HepG2 (cell line): ENCODE measurements around the gene EMILIN1. TPM values are rescaled to one million over a fixed set of nuclear protein-coding genes. Genes with fewer than 3 reads are reported as not detected.

Experiments used
- HOXA7 ChIP-seq: sonication (generic); formaldehyde crosslinking; IDR thresholded peaks from 2 replicates; pipeline ENCODE4 v1.8.1; 2022; ENCODE audit warnings: mild to moderate bottlenecking, missing genetic modification reagents, moderate library complexity
- IKZF1 ChIP-seq: fragments of 450-650 bp; IDR thresholded peaks from 2 replicates; pipeline ENCODE4 v1.7.1; 2016
- KLF9 ChIP-seq: IDR thresholded peaks from 2 replicates; pipeline ENCODE4 v1.6.1; 2016; ENCODE audit warnings: low read depth
- SMARCE1 ChIP-seq: fragments of 450-650 bp; IDR thresholded peaks from 2 replicates; pipeline ENCODE4 v1.6.1; 2017; ENCODE audit warnings: borderline replicate concordance
- SOX6 ChIP-seq, 2 experiments: fragments of 450-650 bp in 1 of 2; sonication (generic) in 1 of 2; formaldehyde crosslinking in 1 of 2; IDR thresholded peaks; 2 replicates each; pipeline versions ENCODE4 v1.4.0 to v1.6.1; 2017 to 2020; ENCODE audit warnings: antibody characterized with exemption in 1 of 2, mild to moderate bottlenecking in 1 of 2, missing genetic modification reagents in 1 of 2
- ZBTB38 ChIP-seq: sonication (generic); formaldehyde crosslinking; IDR thresholded peaks from 2 replicates; pipeline ENCODE4 v1.5.1; 2020; ENCODE audit warnings: mild to moderate bottlenecking, missing genetic modification reagents
- ZFP82 ChIP-seq: sonication (generic); formaldehyde crosslinking; IDR thresholded peaks from 2 replicates; pipeline ENCODE4 v1.5.1; 2020; ENCODE audit warnings: mild to moderate bottlenecking, missing genetic modification reagents, borderline replicate concordance
- ZNF225 ChIP-seq: sonication (generic); formaldehyde crosslinking; IDR thresholded peaks from 2 replicates; pipeline ENCODE4 v1.4.0; 2020; ENCODE audit warnings: mild to moderate bottlenecking, missing genetic modification reagents
- ZNF382 ChIP-seq: sonication (generic); formaldehyde crosslinking; IDR thresholded peaks from 2 replicates; pipeline ENCODE4 v1.5.0; 2020; ENCODE audit warnings: missing genetic modification reagents, mild to moderate bottlenecking, borderline replicate concordance
- ZNF552 ChIP-seq: sonication (generic); formaldehyde crosslinking; IDR thresholded peaks from 2 replicates; pipeline ENCODE4 v1.9.0; 2022; ENCODE audit warnings: missing genetic modification reagents, mild to moderate bottlenecking, borderline replicate concordance
- ZNF577 ChIP-seq: sonication (generic); formaldehyde crosslinking; IDR thresholded peaks from 2 replicates; pipeline ENCODE4 v1.4.0; 2020; ENCODE audit warnings: mild to moderate bottlenecking, low read depth, missing genetic modification reagents, borderline replicate concordance
- ZNF615 ChIP-seq: sonication (generic); formaldehyde crosslinking; IDR thresholded peaks from 2 replicates; pipeline ENCODE4 v1.5.0; 2020; ENCODE audit warnings: mild to moderate bottlenecking, missing genetic modification reagents, borderline replicate concordance
- ZNF652 ChIP-seq: IDR thresholded peaks from 2 replicates; pipeline ENCODE4 v1.6.1; 2016; ENCODE audit warnings: low read depth, borderline replicate concordance
- ZNF7 ChIP-seq: IDR thresholded peaks from 2 replicates; pipeline ENCODE4 v1.6.1; 2016; ENCODE audit warnings: missing biosample characterization, missing genetic modification reagents
- ZNF703 ChIP-seq: sonication (generic); formaldehyde crosslinking; IDR thresholded peaks from 2 replicates; pipeline ENCODE4 v1.5.1; 2020; ENCODE audit warnings: missing genetic modification reagents, mild to moderate bottlenecking, moderate library complexity, borderline replicate concordance
- ZNF749 ChIP-seq: sonication (generic); formaldehyde crosslinking; IDR thresholded peaks from 2 replicates; pipeline ENCODE4 v1.8.0; 2022; ENCODE audit warnings: mild to moderate bottlenecking, missing genetic modification reagents, moderate library complexity, borderline replicate concordance
- polyA plus RNA-seq, 8 experiments: library from polyadenylated mRNA; depleted of rRNA in 3 of 8; stranded (reverse) in 7 of 8; unstranded in 1 of 8; fragments of >200 nt; fragmentation: Illumina TruSeq in 4 of 8; extraction: Trizol in 4 of 8; gene quantifications; 2 replicates each; pipeline versions ENCODE4 v1.2.1 to v1.2.3, GENCODE V29; 2011 to 2016; ENCODE audit warnings: low read depth in 4 of 8, missing spikeins in 1 of 8, mixed read lengths in 1 of 8; ENCODE audit not compliant: insufficient read depth in 1 of 8
- total RNA-seq, 5 experiments: library from RNA; depleted of rRNA; stranded (reverse); fragments of >200 nt; fragmentation: Illumina TruSeq; extraction: Trizol; gene quantifications; 2 replicates each; pipeline ENCODE4 v1.2.3, GENCODE V29; 2016; ENCODE audit warnings: low read depth in 1 of 5
- TF ChIP-seq, protein P1 (sequence below): sonication (generic); formaldehyde crosslinking; IDR thresholded peaks from 2 replicates; pipeline ENCODE4 v1.5.1; 2020; ENCODE audit warnings: missing genetic modification reagents, mild to moderate bottlenecking, borderline replicate concordance
- TF ChIP-seq, protein P2 (sequence below): sonication (generic); formaldehyde crosslinking; IDR thresholded peaks from 2 replicates; pipeline ENCODE4 v1.8.0; 2022; ENCODE audit warnings: mild to moderate bottlenecking, missing genetic modification reagents, moderate library complexity
- TF ChIP-seq, protein P3 (sequence below): sonication (generic); formaldehyde crosslinking; IDR thresholded peaks from 2 replicates; pipeline ENCODE4 v1.8.1; 2023; ENCODE audit warnings: missing genetic modification reagents, mild to moderate bottlenecking, borderline replicate concordance
- TF ChIP-seq, protein P4 (sequence below): sonication (generic); formaldehyde crosslinking; IDR thresholded peaks from 2 replicates; pipeline ENCODE4 v1.5.0; 2020; ENCODE audit warnings: mild to moderate bottlenecking, missing genetic modification reagents, moderate library complexity
- TF ChIP-seq, protein P5 (sequence below): sonication (generic); formaldehyde crosslinking; IDR thresholded peaks from 2 replicates; pipeline ENCODE4 v1.8.0; 2022; ENCODE audit warnings: mild to moderate bottlenecking, missing genetic modification reagents, borderline replicate concordance
- TF ChIP-seq, protein P6 (sequence below): sonication (generic); formaldehyde crosslinking; IDR thresholded peaks from 2 replicates; pipeline ENCODE4 v1.4.0; 2020; ENCODE audit warnings: mild to moderate bottlenecking, missing genetic modification reagents
- TF ChIP-seq, protein P7 (sequence below): sonication (generic); formaldehyde crosslinking; IDR thresholded peaks from 2 replicates; pipeline ENCODE4 v1.8.1; 2022; ENCODE audit warnings: mild to moderate bottlenecking, missing genetic modification reagents

The EMILIN1 gene
- total and polyA plus RNA-seq, 2 of the 13 experiments (the other 11 are each of a cell fraction or from before 2014, with no cell fraction given), result 8.1 to 9.7 TPM

DNA sequence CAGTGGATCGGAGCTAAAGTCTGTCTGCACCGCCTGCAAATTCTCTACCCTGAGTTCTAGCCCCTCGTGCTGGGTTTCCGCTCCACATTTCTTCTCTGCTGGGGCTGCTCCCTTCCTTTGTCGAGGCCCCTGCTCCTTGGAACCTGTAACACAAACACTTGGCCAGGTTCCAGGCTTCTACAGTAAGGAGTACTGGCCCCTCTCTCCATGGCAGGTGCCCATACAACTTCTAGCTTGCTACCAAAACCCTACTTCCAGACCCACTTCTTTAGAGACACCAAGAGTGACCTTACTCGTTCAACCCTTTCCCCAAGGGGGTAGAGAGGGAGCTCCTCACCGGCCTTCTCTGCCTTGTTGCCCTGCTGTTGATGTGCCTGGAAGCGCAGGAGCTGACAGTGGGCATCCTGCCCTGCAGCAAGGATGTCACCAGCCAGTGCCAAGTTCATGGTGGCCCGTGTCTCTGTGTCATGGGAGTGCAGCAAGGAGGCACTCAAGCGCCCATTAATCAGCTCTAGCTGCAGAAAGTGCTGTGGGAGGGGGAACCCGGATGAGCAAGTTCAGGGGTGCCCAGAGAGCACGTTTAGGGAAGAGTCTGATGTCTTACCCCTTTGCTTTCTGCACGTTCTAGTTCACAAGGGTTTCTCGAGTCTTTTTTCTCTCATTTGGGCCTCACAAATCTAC lies 54.9 kb downstream of the EMILIN1 start (continued):
- no peak for TF ChIP-seq SMARCE1
- TF ChIP-seq, protein P1, sequence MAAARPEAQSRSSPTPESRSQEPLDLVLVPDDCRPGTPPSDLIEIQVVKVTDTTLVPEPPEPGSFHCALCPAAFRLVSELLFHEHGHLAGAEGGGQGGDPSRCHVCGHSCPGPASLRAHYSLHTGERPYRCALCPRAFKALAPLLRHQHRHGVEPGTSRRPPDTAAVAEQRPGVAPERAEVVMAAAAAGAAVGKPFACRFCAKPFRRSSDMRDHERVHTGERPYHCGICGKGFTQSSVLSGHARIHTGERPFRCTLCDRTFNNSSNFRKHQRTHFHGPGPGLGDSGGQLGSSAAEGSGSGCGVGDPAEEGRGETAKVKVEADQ (CRISPR knock-in tag), result no peak
- no peak for TF ChIP-seq HOXA7 (CRISPR knock-in tag)
- TF ChIP-seq ZNF7 (CRISPR knock-in tag), result no peak
- TF ChIP-seq ZNF615 (CRISPR knock-in tag), result 0 out of 2 replicates have a peak, but pooled peaks have one; percentile 10
- no peak for TF ChIP-seq ZNF652 (CRISPR knock-in tag)
- TF ChIP-seq, protein P2, sequence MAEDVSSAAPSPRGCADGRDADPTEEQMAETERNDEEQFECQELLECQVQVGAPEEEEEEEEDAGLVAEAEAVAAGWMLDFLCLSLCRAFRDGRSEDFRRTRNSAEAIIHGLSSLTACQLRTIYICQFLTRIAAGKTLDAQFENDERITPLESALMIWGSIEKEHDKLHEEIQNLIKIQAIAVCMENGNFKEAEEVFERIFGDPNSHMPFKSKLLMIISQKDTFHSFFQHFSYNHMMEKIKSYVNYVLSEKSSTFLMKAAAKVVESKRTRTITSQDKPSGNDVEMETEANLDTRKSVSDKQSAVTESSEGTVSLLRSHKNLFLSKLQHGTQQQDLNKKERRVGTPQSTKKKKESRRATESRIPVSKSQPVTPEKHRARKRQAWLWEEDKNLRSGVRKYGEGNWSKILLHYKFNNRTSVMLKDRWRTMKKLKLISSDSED (CRISPR knock-in tag), result no peak
- no peak for TF ChIP-seq ZNF225
- TF ChIP-seq, protein P3, sequence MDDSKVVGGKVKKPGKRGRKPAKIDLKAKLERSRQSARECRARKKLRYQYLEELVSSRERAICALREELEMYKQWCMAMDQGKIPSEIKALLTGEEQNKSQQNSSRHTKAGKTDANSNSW (CRISPR knock-in tag), result no peak
- no peak for TF ChIP-seq IKZF1
- TF ChIP-seq ZNF577 (CRISPR knock-in tag), result no peak
- TF ChIP-seq ZNF749 (CRISPR knock-in tag), result no peak
- TF ChIP-seq, protein P4, sequence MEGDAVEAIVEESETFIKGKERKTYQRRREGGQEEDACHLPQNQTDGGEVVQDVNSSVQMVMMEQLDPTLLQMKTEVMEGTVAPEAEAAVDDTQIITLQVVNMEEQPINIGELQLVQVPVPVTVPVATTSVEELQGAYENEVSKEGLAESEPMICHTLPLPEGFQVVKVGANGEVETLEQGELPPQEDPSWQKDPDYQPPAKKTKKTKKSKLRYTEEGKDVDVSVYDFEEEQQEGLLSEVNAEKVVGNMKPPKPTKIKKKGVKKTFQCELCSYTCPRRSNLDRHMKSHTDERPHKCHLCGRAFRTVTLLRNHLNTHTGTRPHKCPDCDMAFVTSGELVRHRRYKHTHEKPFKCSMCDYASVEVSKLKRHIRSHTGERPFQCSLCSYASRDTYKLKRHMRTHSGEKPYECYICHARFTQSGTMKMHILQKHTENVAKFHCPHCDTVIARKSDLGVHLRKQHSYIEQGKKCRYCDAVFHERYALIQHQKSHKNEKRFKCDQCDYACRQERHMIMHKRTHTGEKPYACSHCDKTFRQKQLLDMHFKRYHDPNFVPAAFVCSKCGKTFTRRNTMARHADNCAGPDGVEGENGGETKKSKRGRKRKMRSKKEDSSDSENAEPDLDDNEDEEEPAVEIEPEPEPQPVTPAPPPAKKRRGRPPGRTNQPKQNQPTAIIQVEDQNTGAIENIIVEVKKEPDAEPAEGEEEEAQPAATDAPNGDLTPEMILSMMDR (CRISPR knock-in tag), result no peak
- no peak for TF ChIP-seq ZFP82 (CRISPR knock-in tag)
- TF ChIP-seq, protein P5, sequence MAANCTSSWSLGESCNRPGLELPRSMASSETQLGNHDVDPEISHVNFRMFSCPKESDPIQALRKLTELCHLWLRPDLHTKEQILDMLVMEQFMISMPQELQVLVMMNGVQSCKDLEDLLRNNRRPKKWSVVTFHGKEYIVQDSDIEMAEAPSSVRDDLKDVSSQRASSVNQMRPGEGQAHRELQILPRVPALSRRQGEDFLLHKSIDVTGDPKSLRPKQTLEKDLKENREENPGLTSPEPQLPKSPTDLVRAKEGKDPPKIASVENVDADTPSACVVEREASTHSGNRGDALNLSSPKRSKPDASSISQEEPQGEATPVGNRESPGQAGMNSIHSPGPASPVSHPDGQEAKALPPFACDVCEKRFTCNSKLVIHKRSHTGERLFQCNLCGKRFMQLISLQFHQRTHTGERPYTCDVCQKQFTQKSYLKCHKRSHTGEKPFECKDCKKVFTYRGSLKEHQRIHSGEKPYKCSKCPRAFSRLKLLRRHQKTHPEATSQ (CRISPR knock-in tag), result no peak
- TF ChIP-seq, protein P6, sequence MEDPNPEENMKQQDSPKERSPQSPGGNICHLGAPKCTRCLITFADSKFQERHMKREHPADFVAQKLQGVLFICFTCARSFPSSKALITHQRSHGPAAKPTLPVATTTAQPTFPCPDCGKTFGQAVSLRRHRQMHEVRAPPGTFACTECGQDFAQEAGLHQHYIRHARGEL (CRISPR knock-in tag), result no peak
- no peak for TF ChIP-seq ZNF703 (CRISPR knock-in tag)
- TF ChIP-seq ZNF382 (CRISPR knock-in tag), result no peak
- no peak for TF ChIP-seq SOX6 (IDR thresholded peaks at IDR 0.05)
- TF ChIP-seq SOX6 (CRISPR knock-in tag; IDR thresholded peaks at IDR 0.05), result no peak
- TF ChIP-seq, protein P7, sequence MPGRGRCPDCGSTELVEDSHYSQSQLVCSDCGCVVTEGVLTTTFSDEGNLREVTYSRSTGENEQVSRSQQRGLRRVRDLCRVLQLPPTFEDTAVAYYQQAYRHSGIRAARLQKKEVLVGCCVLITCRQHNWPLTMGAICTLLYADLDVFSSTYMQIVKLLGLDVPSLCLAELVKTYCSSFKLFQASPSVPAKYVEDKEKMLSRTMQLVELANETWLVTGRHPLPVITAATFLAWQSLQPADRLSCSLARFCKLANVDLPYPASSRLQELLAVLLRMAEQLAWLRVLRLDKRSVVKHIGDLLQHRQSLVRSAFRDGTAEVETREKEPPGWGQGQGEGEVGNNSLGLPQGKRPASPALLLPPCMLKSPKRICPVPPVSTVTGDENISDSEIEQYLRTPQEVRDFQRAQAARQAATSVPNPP (CRISPR knock-in tag), result no peak
- TF ChIP-seq ZBTB38, result 0 out of 2 replicates have a peak, but pooled peaks have one; percentile 40
- no peak for TF ChIP-seq KLF9 (CRISPR knock-in tag)
- no peak; the same call in 1 of the 2 replicates for TF ChIP-seq ZNF552 (CRISPR knock-in tag)
